HepG2 (cell line): ENCODE measurements around the gene DQX1. TPM values are rescaled to one million over a fixed set of nuclear protein-coding genes. Genes with fewer than 3 reads are reported as not detected.

Experiments used
- ADNP ChIP-seq: sonication (generic); formaldehyde crosslinking; IDR thresholded peaks from 2 replicates; pipeline ENCODE4 v1.4.0; 2020; ENCODE audit warnings: missing genetic modification reagents
- CAMTA2 ChIP-seq: sonication (generic); formaldehyde crosslinking; IDR thresholded peaks from 2 replicates; pipeline ENCODE4 v1.4.0; 2020; ENCODE audit warnings: mild to moderate bottlenecking, missing genetic modification reagents, borderline replicate concordance
- CHCHD3 ChIP-seq: sonication (generic); formaldehyde crosslinking; IDR thresholded peaks from 2 replicates; pipeline ENCODE4 v1.8.0; 2022; ENCODE audit warnings: mild to moderate bottlenecking, missing genetic modification reagents, moderate library complexity
- CHD4 ChIP-seq: fragments of 200-600 bp; sonication (generic); IDR thresholded peaks from 2 replicates; pipeline ENCODE4 v1.7.0; 2017; ENCODE audit warnings: mild to moderate bottlenecking, low read length, borderline replicate concordance
- EP300 ChIP-seq, 3 experiments: sonication (generic) in 1 of 3; formaldehyde crosslinking in 1 of 3; IDR thresholded peaks; 2 replicates each; pipeline versions ENCODE4 v1.5.1 to v1.6.1; 2011 to 2020; ENCODE audit warnings: low read depth in 2 of 3, low read length in 2 of 3, borderline replicate concordance in 1 of 3, improper control_type of control experiment in 1 of 3, mild to moderate bottlenecking in 1 of 3, missing genetic modification reagents in 1 of 3, moderate library complexity in 1 of 3
- ETV5 ChIP-seq: IDR thresholded peaks from 2 replicates; pipeline ENCODE4 v1.6.1; 2018; ENCODE audit warnings: missing biosample characterization, missing genetic modification reagents, inconsistent platforms, borderline replicate concordance
- GATA4 ChIP-seq: sonication (generic); IDR thresholded peaks from 2 replicates; pipeline ENCODE4 v1.6.1; 2016; ENCODE audit warnings: antibody characterized with exemption, low read depth, borderline replicate concordance
- GATAD2A ChIP-seq: IDR thresholded peaks from 2 replicates; pipeline ENCODE4 v1.6.1; 2016
- IRF2 ChIP-seq: IDR thresholded peaks from 2 replicates; pipeline ENCODE4 v1.6.1; 2018; ENCODE audit warnings: missing genetic modification reagents, missing compliant biosample characterization
- MED1 ChIP-seq: sonication (generic); formaldehyde crosslinking; IDR thresholded peaks from 2 replicates; pipeline ENCODE4 v1.4.0; 2020; ENCODE audit warnings: missing genetic modification reagents
- SAFB2 ChIP-seq: sonication (generic); formaldehyde crosslinking; IDR thresholded peaks from 2 replicates; pipeline ENCODE4 v1.5.1; 2020; ENCODE audit warnings: missing genetic modification reagents, low read depth, mild to moderate bottlenecking, borderline replicate concordance
- SKI ChIP-seq: fragments of 450-650 bp; IDR thresholded peaks from one replicate; pipeline ENCODE4 v1.6.1; 2018; ENCODE audit warnings: mild to moderate bottlenecking; ENCODE audit not compliant: partially characterized antibody
- SRY ChIP-seq: sonication (generic); formaldehyde crosslinking; IDR thresholded peaks from 2 replicates; pipeline ENCODE4 v1.8.0; 2022; ENCODE audit warnings: mild to moderate bottlenecking, missing genetic modification reagents
- THYN1 ChIP-seq: sonication (generic); formaldehyde crosslinking; IDR thresholded peaks from 2 replicates; pipeline ENCODE4 v1.8.1; 2023; ENCODE audit warnings: low read depth, mild to moderate bottlenecking, moderate library complexity, missing genetic modification reagents, borderline replicate concordance
- ZNF160 ChIP-seq: sonication (generic); formaldehyde crosslinking; IDR thresholded peaks from 2 replicates; pipeline ENCODE4 v1.8.0; 2022; ENCODE audit warnings: mild to moderate bottlenecking, inconsistent platforms, missing genetic modification reagents
- ZNF205 ChIP-seq: IDR thresholded peaks from 2 replicates; pipeline ENCODE4 v1.6.1; 2018; ENCODE audit warnings: missing biosample characterization, missing genetic modification reagents
- ZNF253 ChIP-seq: sonication (generic); formaldehyde crosslinking; IDR thresholded peaks from 2 replicates; pipeline ENCODE4 v1.8.0; 2022; ENCODE audit warnings: mild to moderate bottlenecking, missing genetic modification reagents, borderline replicate concordance
- ZNF577 ChIP-seq: sonication (generic); formaldehyde crosslinking; IDR thresholded peaks from 2 replicates; pipeline ENCODE4 v1.4.0; 2020; ENCODE audit warnings: mild to moderate bottlenecking, low read depth, missing genetic modification reagents, borderline replicate concordance
- ZNF687 ChIP-seq: sonication (generic); formaldehyde crosslinking; IDR thresholded peaks from 2 replicates; pipeline ENCODE4 v1.5.1; 2020; ENCODE audit warnings: mild to moderate bottlenecking, missing genetic modification reagents, moderate library complexity
- ZNF713 ChIP-seq: sonication (generic); formaldehyde crosslinking; IDR thresholded peaks from 2 replicates; pipeline ENCODE4 v1.4.0; 2020; ENCODE audit warnings: mild to moderate bottlenecking, missing genetic modification reagents
- polyA plus RNA-seq, 8 experiments: library from polyadenylated mRNA; depleted of rRNA in 3 of 8; stranded (reverse) in 7 of 8; unstranded in 1 of 8; fragments of >200 nt; fragmentation: Illumina TruSeq in 4 of 8; extraction: Trizol in 4 of 8; gene quantifications; 2 replicates each; pipeline versions ENCODE4 v1.2.1 to v1.2.3, GENCODE V29; 2011 to 2016; ENCODE audit warnings: low read depth in 4 of 8, missing spikeins in 1 of 8, mixed read lengths in 1 of 8; ENCODE audit not compliant: insufficient read depth in 1 of 8
- total RNA-seq, 5 experiments: library from RNA; depleted of rRNA; stranded (reverse); fragments of >200 nt; fragmentation: Illumina TruSeq; extraction: Trizol; gene quantifications; 2 replicates each; pipeline ENCODE4 v1.2.3, GENCODE V29; 2016; ENCODE audit warnings: low read depth in 1 of 5
- TF ChIP-seq, protein P1 (sequence below): sonication (generic); formaldehyde crosslinking; IDR thresholded peaks from 2 replicates; pipeline ENCODE4 v1.4.0; 2020; ENCODE audit warnings: missing genetic modification reagents
- TF ChIP-seq, protein P2 (sequence below): sonication (generic); formaldehyde crosslinking; IDR thresholded peaks from 2 replicates; pipeline ENCODE4 v1.4.0; 2020; ENCODE audit warnings: missing genetic modification reagents
- TF ChIP-seq, protein P3 (sequence below): sonication (generic); formaldehyde crosslinking; IDR thresholded peaks from 2 replicates; pipeline ENCODE4 v1.4.0; 2020; ENCODE audit warnings: missing genetic modification reagents

DQX1 gene
- total and polyA plus RNA-seq, 2 of the 13 experiments (the other 11 are each of a cell fraction or from before 2014, with no cell fraction given) = 27.6 to 89.8 TPM

DNA sequence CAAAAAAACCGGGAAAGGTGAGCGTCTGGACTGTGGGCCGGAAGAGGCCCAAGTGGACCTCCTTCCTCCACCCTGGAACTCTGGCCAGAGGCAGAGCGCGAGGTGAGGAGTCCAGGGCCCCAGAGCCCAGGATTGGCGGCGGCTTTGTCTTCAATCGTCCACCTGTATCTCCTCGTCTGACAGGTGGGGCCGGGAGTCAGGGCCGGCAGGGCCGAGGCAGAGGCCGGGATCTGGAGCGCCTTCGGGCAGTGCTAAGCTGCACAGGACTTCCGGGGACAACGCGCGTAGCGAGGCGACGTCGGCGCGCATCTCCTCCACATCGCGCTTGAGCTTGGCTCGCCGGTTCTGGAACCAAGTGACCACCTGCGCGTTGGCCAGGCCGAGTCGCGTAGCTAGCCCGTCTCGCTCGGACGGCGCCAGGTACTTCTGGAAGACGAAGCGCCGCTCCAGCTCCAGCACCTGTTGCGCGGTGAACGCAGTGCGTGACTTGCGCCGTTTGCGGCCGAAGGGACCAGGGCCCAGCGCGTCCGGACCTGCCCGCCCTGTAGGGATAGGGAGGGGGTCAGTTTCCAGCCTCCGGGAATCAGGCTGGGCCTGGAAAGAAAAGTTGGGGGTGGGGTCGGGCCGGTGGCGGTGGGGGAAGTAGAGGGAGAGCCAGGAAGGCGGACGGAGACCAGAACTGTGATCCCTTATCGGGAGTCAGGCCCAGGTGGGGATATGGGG lies 28.1 kb downstream of the DQX1 start (continued):
- TF ChIP-seq CHD4 (no peak), GATA4 (no peak), ZNF713 (CRISPR knock-in tag) (no peak), GATAD2A (CRISPR knock-in tag) (no peak; the same call in 1 of the 2 replicates), MED1 (CRISPR knock-in tag) (no peak), ADNP (CRISPR knock-in tag) (peak; percentile 8; the same call in 1 of the 2 replicates), SRY (0 out of 2 replicates have a peak, but pooled peaks have one; percentile 72), IRF2 (CRISPR knock-in tag) (no peak), ETV5 (CRISPR knock-in tag) (peak; percentile 56; the same call in 1 of the 2 replicates), THYN1 (CRISPR knock-in tag) (no peak; the same call in 1 of the 2 replicates), ZNF253 (no peak), ZNF205 (CRISPR knock-in tag) (no peak), ZNF577 (no peak), EP300 (IDR thresholded peaks at IDR 0.05; ENCODE audit: low read depth in 2 of 2, low read length in 2 of 2) (no peak), EP300 (CRISPR knock-in tag; IDR thresholded peaks at IDR 0.05; ENCODE audit: borderline replicate concordance) (0 out of 2 replicates have a peak, but pooled peaks have one; percentile 16), ZNF160 (CRISPR knock-in tag) (0 out of 2 replicates have a peak, but pooled peaks have one; percentile 37), CAMTA2 (CRISPR knock-in tag) (no peak), SKI (no peak), SAFB2 (CRISPR knock-in tag) (no peak), CHCHD3 (CRISPR knock-in tag) (no peak), ZNF687 (CRISPR knock-in tag) (peak; percentile 95)
- TF ChIP-seq, protein P1, sequence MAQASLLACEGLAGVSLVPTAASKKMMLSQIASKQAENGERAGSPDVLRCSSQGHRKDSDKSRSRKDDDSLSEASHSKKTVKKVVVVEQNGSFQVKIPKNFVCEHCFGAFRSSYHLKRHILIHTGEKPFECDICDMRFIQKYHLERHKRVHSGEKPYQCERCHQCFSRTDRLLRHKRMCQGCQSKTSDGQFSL = no peak
- TF ChIP-seq, protein P2, sequence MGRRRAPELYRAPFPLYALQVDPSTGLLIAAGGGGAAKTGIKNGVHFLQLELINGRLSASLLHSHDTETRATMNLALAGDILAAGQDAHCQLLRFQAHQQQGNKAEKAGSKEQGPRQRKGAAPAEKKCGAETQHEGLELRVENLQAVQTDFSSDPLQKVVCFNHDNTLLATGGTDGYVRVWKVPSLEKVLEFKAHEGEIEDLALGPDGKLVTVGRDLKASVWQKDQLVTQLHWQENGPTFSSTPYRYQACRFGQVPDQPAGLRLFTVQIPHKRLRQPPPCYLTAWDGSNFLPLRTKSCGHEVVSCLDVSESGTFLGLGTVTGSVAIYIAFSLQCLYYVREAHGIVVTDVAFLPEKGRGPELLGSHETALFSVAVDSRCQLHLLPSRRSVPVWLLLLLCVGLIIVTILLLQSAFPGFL = 0 out of 2 replicates have a peak, but pooled peaks have one; percentile 64
- TF ChIP-seq, protein P3, sequence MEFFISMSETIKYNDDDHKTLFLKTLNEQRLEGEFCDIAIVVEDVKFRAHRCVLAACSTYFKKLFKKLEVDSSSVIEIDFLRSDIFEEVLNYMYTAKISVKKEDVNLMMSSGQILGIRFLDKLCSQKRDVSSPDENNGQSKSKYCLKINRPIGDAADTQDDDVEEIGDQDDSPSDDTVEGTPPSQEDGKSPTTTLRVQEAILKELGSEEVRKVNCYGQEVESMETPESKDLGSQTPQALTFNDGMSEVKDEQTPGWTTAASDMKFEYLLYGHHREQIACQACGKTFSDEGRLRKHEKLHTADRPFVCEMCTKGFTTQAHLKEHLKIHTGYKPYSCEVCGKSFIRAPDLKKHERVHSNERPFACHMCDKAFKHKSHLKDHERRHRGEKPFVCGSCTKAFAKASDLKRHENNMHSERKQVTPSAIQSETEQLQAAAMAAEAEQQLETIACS (CRISPR knock-in tag) = no peak
